GM18867 (cell line): ENCODE data around the gene EGFL7.

Experiments
- ATAC-seq: cut with Tn5 transposase; IDR thresholded peaks from one replicate; pipeline ENCODE4 v1.9.1; 2021; ENCODE audit warnings: mild to moderate bottlenecking, moderate library complexity; ENCODE audit not compliant: unreplicated experiment

EGFL7 gene

DNA sequence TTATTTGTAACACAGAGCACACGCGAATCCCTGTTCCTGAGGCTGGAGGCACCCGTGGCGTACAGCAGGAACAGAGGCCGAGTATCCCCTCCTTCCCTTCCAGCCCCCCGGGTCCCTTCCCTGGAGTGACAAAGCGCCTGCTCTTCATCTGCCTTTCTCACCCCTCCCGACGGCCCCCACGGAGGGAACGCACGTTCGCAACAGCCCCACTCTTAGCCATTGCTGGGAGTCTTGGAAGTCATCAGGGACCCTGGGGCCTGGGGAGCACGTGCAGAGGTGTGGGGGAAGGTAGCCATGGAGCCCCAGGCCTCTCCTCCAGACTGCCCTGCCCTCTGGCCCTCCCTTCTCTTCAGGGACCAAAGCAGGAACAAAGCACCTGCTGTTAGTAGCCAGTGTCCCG is 22.1 kb downstream of the EGFL7 start:
- ATAC-seq, result no peak

GRCh38 chr9:136685216-136685615 is 22.5 kb downstream of the EGFL7 start:
- no peak for ATAC-seq

GRCh38 chr9:136685790-136686533 is 23.2 kb downstream of the EGFL7 start:
- no peak for ATAC-seq

- no peak for ATAC-seq
Observed at GRCh38 chr9:136686534-136686793, 23.7 kb downstream of the EGFL7 start.

GRCh38 chr9:136686794-136687711 is 24.3 kb downstream of the EGFL7 start, which contains the start of gene AGPAT2:
AGPAT2 (minus strand) TSS chr9:136687457; CDS start chr9:136687357, 100 bp downstream.
- peak; percentile 61 for ATAC-seq

DNA sequence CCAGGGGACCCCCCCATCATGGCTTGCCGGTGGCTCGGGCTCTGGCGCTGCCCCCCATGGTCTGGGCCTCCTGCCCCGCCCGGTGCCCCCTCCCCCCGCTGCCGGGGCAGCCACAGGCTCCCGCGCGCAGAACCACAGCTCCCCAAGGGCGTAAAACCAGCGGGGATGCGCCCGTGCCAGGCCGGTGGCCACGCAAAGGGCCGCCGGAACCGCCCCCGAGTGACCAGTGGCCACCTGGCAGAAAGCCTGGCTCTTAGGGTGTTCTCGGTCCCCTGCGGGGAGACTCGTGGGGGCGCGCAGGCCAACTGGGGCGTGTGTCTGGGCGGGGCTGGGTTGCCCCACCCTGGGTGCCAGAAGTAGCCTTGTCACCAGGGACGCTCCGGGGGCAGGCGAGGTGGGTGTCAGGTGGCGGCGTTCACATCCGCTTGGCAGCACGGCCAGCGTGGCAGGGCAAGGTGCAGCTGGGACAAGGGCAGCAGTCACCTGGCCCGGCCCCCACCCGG is 25.1 kb downstream of the EGFL7 start:
- no peak for ATAC-seq

- no peak for ATAC-seq
Observed at GRCh38 chr9:136688274-136689107, 25.8 kb downstream of the EGFL7 start.

DNA sequence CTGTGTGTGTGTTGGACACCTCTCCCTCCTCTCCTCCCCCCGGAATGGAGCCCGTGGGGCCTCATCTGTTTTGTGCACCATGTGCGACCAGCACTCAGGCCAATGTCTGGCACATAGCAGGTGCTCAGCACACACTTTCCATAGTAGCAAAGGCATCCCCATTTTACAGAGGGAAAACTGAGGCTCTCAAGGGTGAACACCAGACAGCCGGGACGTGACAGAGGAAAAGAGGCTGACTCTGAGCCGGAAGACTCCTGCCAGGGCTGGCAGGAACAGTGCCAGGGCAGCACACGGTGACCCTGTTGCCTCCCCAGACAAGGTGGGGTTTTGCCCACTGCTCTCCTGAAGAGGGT is 26.4 kb downstream of the EGFL7 start:
- ATAC-seq, result no peak

DNA sequence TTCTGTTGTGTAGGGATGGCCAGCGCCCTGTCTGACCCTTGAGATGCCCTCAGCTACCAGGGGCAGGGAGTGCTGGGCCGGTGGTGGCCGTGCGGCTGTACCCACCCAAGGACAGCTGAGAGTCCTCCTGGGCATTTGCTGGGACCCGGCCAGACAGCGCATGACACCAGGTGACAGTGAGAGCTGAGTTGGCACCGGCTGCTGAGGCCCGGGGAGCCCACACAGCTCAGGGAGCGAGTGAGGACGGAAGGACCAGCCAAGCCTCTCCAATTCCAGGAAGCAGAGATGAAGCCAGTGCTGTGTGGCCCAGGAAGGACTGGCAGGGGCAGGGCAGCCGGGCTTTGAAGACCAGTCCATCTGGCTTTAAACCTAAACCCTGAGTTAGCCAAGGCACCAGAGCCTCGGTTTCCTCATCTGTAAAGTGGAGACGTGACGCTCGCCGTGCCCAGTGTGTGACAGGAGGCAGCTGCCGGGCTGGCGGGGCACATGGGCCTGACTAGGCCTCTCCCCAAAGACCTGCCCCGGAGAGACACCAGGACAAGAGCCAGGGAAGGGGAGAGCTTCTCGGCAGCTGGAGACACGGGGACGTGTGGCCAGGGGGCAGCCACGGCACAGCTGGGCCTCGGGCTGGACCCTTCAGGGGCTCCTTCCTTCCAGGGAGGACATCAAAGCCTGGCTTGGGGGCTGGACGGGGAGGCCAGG is 27.5 kb downstream of the EGFL7 start:
- ATAC-seq, result no peak

DNA sequence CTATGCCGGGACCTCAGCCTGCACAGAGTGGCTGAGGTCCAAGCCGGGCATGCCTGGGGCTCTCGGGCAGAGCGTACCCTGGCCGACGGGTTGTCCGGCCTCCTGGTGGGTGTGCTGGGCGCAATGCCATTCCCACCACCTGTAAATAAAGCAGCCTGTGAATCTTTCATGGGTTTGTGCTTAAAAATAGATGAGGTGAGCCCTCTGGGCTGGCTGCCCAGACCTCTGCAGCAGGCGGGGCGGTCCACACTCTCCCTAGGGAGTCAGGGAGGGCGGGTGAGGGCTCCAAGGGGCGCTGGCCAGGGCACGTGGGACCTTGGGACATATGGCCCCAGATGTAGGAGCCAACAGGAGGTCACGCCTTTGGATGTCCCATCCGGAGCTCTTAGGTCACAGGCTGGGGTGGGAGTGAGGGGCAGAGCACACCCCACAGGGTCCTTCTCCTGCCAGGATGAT is 28.1 kb downstream of the EGFL7 start:
- ATAC-seq, result no peak

DNA sequence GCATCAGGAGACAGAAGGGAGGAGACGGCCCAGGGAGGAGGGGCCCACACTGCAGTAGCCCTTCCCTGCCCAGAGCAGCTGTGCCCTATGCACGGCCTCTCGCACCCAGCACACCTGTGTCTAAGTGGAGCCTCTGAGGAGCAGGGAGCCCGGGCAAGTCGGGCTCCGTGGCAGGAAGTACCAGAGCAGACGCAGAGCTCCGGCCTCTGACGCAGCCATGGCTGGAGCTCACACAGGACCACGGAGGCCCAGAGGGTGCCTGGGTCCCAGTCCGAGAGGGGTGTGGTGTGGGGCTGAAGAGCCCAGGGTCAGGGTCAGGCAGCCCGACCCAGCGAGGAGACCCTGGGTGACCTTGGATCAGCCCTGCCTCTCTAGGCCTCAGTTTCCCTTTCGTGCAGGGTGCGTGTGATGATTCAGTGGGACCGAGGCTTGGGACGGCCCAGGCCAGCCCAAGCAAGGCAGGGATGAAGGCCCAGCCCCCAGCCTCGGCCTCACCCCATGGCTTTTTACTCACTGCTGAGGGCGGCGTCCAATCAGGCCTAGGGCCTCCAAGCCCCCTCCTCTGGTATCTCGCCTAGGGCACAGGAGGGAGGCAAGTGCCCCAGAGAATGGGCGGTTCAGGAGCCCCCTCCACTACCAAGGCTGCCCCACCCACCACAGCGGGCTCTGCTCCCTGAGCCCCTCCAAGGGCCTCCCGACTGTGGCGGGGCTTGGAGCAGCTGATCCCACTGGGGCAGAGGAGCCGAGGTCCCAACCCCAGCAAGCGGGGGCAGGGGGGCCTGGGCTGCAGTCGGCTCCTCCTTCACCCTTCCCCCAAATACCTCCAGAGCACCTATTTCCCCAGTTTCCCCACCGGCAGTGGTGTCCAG is 28.8 kb downstream of the EGFL7 start:
- no peak for ATAC-seq

GRCh38 chr9:136692185-136693134 is 29.7 kb downstream of the EGFL7 start:
- no peak for ATAC-seq

DNA sequence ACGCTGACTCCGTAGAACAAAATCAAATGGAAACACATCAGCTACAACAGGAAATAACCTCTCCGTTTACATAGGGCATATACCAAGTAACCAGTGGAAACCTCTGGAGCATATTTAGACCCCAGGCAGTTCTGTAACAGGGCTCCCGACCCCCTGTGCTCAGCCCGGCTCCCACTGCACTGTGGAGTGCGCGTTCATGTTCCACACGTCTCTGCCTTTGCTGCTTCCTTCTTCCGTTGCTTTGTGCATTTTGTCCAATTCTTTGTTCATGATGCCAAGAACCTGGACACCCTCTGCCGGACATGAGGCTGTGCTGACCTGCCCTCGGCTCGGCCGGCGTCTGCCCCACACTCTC is 30.4 kb downstream of the EGFL7 start:
- no peak for ATAC-seq

- ATAC-seq, result no peak
Observed at GRCh38 chr9:136693490-136694162, 30.9 kb downstream of the EGFL7 start.

DNA sequence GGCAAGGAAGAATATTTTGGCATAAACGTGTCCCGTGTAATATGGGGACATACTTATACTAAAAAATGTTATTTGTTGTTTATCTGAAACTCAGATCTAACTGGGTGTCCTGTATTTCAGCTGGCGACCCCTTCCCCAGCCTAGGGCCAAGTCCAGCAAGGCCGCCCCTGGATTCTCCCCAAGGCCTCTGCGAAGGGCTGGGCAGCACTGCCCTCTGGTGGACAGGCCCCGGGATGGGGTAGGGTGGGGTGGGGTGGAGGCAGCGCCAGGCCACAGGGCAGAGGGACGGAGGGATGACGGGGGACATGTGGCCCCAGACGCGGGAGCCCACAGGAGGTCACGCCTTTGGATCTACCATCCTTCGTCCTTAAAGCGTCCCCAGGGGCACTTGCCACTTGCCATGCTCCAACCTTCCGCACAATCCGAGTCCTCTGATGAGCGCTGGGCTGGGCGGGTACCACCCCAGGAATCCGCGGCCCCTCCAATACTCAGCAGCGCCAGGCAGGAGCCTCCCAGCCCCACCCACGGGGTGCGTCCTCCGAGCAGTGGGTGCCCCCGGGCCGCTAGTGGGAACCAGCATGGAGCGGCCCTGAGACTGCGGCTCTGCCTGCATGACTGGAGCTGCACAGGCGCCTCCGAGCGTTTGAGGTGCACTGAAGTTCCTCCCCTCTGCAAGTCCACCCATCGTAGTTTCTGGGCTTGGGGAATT is 31.6 kb downstream of the EGFL7 start:
- no peak for ATAC-seq

DNA sequence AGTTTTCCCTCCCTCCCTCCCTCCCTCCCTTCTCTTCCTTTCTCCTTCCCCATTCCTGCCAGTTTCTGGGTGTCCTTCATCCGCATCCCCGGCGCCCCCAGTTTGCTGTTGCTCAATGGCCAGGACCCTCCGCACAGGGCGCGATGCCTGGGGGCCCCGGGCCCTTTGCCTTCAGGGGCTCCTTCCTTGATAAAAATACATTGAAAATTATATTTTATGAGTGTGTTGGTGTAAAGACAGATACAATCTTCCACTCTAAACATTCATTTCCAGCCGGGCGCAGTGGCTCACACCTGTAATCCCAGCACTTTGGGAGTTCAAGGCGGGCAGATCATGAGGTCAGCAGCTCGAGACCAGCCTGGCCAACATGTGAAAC is 32.1 kb downstream of the EGFL7 start:
- ATAC-seq, result no peak

GRCh38 chr9:136695435-136695895 is 32.7 kb downstream of the EGFL7 start:
- no peak for ATAC-seq
